Effector CD8-positive, alpha-beta T cell (primary cell): ENCODE results near the gene AFF1.
"Not testable (repeated sequence)": the region's sequence is repeated elsewhere in the genome, so short reads cannot be mapped to it uniquely, and the experiment has no call there.

Experiments used
- DNase-seq: peaks from one replicate; lab custom pipeline; 2025; lab: John Stamatoyannopoulos, UW

The AFF1 gene

DNA sequence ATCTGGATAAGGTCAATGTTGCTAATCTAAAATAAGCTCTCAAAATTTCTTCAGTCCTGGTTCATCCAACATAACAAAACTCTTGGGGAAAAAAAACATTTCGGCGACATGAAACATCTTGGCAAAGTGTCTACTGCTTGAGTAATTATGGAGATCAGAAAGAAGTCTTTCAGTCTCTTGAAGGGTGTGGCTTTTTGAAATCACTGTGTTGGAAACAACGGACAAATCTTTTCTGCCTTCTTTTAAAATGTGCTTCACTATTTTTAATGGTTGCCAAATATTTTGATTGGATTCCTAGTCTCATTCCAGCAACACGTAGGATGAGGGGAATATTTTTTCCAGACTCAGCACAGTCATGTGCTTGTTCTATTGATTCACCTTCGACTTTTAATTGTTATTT is 147.0 kb downstream of the AFF1 start:
- no peak for DNase-seq

DNA sequence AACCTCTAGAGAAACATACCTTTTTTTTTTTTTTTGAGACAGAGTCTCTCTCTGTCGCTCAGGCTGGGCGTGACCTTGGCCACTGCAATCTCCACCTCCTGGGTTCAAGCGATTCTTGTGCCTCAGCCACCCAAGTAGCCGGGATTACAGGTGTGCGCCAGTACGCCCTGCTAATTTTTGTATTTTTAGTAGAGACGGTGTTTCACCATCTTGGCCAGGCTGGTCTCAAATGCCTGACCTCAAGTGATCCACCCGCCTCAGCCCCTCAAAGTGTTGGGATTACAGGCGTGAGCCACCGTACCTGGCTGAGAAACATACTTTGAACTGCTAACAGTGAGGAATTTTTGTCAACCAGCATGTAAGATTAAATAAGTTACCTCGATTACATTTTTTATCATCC is 150.9 kb downstream of the AFF1 start:
- not testable (repeated sequence) for DNase-seq

DNA sequence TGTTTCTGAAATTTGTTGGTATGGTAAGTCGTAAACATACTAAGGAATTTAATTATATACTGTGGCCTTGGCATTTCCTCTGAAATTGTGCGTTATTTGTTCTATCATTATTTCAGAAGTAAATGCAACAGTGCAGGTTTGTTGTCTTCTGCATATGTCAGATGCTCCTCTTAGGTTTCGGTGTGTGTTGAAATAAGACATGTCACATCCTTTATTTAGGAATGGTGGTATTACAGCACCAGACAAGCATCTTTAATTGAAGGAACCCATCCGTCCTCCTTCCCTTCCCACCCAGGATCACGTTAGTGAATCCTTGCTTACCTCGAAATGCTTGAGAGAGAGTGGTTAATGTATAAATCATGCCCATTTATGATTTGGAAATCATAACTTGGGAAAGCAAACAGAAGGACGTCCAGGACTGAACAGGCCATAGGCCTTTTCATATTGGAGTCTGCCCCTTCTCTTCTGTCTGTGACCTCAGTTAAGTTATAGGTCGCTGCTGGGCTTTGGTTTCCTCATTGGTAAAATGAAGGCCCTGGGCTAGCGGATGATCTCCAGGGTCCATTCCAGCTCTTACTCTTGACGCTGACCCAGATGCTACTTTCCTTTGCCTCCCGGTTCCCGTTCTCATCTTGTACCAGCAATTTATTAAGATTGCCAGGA is 151.5 kb downstream of the AFF1 start:
- no peak for DNase-seq

DNA sequence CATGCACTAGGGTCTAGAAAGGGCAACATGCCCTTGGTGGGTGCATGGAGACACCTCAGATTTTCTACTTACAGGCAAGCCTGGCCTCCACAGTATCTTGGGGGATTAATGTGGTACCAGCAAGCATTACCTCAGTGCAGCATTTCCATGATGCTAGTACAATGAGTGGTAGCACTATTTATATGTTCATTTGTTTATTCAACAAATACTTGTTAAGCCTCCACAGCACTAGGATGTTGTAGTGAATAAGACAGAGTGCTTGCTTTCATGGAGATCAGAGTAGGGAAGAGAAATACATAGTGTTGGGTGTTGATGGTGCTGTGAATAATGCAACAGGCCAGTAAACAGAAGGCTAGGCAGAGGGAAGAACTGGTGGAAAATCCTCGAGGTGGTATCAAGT is 152.2 kb downstream of the AFF1 start:
- no peak for DNase-seq

DNA sequence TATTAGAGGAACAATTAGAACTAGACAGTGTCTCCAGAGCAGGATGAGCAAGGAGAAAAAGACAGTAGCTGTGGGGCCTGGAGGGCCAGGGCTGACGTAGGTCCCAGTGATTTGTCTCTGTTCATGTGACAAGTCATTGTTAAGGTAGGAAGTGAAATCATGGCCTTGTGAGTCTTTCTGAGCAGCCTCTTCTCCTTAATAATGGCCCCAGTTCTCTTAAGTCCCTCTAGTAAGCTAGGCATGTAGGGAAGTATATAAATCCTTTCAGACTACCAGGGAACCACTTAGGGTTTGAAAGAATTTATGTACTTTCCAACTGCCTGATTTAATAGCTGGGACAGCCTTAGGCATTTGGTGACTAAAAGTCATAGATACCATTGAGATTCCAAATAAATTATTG is 152.6 kb downstream of the AFF1 start:
- no peak for DNase-seq

DNA sequence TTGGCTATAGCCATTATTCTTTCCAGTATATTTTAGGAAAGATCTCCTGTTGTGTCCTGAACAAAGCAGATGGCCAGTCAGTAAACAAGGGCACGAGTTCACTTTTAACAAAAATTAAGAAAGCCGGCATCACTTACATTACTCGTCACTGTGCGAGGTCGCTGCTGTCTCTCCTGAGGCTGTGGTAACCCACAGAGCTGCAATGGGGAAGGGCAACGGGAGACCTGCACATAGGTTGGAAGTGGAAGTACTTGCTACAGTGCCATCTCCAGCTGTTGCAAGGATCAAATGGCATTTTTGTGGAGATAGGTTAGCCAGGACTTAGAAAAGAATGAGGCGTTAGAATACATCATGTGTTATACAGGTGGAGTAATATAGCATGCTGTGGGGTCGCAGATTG is 153.4 kb downstream of the AFF1 start:
- DNase-seq, result no peak

DNA sequence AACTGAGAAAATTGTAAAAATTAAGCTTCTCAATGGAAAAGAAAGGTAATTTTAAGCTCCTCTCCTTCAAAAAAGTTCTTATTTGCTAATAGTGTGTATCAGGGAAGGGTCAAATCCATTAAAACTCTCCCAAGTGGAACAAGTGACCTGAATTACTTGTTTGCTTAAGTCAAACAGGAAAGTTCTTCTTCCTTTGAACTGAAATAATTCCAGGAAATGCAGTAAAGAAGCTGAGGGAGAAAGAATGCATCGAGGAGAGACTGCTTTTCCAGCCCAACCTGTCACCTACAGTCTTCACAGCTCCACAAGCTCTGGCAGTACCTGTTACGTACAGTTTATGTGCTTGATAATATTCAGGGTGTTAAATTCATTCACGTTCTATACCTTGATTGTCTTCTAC is 154.6 kb downstream of the AFF1 start:
- DNase-seq, result no peak

DNA sequence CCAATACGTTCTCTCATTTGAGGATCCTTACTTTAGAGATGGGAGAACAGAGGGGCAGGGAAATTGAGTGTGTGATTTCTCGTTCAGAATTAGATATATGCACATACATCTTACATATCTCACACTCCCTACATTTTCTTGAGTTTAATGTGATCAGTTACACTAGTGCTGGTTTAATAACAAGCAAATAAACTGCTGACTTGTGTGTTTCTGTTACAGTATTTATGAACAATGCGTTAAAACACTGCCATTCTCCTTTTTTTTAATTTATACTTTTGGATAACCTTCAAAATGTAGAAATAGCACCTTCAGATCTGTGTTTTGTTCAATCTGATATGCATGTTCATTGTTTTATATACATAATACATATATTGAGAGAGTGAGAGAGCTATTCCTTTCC is 155.5 kb downstream of the AFF1 start:
- DNase-seq, result no peak

DNA sequence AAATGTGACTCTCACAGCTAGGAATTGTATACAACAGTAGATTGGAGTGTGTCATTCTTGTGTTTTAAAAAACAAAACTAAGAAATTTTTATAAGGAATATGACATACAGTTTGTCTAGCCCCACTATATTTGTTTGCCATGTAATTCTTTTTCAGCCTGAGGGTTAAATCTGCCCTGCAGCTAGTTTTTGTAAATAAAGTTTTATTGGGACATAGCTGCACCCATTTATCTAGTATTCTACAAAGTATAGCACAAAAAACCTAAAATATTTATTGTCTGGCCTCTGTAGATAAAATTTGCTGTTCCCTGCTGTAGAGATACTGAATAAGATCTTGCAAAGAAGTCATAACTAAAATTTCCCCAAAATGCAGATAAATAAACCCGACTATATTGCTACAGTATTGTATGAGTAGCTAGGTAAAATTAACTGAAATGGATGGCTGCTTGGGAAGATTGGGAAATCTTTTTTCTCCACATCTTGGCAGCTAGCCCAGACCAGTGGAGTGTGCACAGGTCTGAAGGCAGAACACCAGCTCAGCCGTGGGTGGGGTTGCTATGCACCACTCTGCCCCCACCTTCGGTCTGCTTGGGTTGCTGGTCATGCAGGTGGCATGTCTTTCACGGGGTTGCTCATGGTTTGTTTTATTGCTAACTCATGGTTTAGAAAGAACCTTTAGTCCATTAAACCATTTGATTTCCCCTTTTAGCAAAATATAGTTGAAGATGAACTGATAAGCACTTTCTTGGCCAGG is 157.8 kb downstream of the AFF1 start:
- no peak for DNase-seq

DNA sequence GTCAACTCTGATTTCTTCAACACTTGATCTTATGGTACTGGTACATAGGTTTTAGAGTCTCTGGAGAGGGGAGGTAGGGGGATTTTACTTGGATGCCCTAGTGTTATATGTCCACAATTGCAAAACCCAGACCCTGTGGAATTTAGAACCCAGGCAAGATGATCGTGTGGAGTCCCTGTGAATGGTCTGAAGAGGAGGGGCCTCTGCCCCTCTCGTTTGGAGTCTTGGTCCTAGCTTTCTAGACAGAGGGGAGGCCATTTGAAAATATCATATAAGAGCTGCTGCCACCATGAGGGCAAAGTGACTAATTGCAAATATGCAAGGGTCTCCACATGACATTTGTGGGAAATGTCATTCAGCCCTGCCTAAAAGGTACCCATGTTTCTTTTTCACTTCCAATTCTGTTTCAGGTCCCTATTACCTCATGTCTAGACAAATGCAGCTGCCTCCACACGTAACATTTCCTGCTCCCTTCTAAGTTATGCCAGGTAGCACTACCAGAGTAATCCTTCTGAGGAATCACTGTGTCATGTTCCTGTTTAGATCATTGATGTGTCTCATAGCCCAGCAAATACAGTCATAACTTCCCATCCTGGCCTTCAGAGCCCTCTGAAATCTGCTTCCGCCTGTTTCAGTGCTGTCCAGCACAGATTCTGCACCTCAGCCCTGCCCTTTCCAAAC is 158.8 kb downstream of the AFF1 start:
- DNase-seq, result peak; percentile 10

DNA sequence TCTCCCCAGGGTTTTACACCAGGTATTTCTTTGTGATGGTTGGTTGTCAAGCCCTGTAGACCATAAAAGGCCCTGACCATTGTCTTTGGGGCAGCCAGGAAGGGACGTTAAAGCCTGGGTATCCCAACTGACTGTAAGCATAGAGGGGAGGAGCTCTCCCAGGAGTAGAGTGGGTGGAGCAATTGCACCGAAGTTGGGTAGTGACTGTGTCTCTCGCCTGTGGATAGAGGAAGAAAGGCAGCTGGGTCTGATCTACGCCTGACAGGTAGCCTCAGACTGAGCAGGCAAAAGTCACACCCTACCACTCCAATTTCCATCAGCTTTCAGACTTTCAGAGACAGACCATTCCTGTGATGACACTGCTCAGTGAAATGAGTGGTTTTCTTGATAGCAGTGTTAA is 162.3 kb downstream of the AFF1 start:
- no peak for DNase-seq

DNA sequence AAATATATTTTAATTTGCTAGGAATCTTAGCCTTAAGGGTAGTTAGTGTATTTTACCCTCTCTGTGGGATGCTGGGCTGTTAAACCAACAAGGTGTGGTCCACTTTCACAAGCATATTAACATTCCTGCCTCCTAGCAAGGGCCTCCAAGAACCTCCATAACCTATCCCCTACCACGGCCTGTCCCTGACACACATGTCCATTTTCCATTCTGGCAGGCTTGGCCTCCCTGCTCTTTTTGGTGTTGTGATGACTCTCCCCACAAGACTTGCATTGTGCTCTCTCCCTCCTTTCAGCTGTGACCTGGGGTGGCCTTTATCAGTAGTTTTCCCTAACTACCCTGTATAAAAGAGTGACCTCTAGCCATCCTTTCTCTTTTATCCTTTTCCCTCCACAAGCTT is 165.4 kb downstream of the AFF1 start:
- no peak for DNase-seq

DNA sequence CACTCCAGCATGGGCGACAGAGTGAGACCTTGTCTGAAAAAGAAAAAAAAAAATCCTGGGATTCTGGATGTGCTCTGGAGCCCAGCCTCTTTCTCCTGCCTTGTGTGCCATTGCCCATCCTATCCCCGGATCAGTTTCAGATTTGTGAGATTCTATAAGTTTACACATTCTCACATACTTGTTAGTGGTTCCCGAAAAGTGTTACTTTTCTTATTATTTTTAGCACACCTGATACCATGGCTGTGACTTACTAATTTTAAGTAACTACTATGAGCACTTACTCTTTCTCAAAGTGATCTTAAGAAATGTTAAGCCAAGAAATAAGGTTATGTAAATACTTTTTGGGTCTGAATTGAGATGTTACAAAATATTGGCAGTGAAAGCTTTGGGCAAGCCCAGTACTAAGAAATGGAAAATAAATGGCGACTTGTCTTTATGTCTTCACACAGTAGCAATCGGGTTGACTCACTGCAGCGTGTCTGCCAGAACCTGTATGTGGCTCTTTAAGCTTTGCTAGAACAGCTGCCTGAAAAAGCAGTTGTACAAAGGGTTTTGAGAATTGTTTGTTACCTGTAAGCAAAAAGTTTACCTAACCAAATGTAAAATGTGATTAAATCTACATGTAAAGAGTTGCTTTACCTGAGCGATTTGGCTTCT is 166.9 kb downstream of the AFF1 start:
- DNase-seq, result no peak

DNA sequence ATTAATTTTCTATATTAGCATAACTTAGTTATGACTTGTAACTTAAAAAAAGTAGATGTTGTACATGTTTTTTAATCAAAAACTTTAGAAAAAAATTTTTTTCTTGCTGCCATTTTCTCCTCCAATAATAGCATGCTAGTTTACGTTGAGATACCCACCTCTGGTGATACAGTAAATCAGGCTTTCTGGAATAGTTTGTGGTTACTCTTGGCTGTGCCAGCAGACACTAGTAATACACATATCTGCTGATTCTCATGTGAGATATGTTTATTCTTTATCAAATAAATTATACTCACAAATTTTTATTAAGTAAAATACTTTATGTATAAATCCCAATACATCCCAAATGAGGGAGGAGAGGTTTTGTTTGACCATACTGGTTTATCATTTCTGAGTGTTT is 168.3 kb downstream of the AFF1 start:
- DNase-seq, result no peak

DNA sequence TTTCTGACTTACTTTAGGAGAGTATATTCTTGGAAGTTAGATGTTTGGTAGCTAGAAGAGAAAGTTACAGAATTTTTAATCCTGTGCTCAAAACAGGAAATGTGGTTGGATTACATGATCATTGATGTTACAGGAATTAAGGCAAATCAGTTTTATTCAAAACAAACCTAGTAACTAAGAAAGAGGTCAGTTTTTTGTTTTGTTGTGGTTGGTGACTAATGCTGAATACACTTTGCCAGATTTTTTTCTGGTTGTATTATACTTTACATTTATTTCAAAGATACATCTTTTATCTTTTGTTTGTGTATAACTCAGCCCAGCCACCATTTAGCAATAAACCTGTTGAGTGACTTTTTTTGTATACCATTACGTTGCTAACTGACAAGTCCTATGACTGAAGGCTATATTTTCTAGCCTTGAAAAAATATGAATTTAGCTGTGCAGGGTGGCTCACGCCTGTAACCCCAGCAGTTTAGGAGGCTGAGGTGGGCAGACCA is 168.9 kb downstream of the AFF1 start:
- no peak for DNase-seq

DNA sequence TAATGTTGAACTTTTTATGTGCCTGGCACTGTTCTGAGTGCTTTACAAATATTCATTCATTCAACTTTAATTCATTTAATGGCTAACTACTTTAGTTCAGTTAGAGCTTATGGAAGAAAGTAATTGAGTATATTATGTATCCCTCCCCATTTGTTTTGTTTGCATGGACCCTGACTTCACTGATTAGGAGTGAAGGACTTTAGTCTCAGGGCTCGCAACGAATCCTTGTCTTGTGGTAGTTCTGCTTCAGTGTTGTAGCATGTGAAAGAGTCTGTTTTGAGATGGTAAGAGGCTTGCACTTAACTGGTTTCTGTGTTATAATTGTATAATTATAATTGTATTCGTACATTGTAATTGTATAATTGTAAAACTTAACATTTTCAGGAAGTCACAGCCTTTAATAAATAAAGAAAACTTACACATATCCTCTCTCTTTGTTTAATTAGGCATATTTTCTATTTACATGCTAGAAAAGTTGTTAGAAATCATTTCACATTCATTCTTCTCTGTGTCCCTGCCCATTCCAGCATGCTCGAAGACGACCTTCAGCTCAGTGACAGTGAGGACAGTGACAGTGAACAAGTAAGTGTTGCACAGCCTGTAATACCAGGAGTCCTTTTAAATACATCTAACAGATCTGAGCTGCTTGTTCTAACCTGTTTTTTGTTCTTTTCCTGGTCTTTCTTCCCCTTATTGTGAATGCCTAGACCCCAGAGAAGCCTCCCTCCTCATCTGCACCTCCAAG is 170.5 kb downstream of the AFF1 start:
- DNase-seq, result no peak

DNA sequence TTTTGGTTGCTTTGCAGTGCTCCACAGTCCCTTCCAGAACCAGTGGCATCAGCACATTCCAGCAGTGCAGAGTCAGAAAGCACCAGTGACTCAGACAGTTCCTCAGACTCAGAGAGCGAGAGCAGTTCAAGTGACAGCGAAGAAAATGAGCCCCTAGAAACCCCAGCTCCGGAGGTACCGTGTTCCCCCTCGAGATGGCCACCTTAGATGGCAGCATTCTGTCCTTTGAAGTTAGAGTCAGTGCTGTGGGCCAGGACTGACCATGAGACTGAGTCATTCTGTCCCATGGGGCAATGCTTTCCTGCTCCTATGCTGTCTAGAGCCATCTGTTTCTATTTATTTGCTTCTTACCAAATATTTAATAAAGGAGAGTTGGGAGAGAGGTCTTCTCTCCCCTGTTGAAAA is 173.3 kb downstream of the AFF1 start:
- DNase-seq, result no peak

DNA sequence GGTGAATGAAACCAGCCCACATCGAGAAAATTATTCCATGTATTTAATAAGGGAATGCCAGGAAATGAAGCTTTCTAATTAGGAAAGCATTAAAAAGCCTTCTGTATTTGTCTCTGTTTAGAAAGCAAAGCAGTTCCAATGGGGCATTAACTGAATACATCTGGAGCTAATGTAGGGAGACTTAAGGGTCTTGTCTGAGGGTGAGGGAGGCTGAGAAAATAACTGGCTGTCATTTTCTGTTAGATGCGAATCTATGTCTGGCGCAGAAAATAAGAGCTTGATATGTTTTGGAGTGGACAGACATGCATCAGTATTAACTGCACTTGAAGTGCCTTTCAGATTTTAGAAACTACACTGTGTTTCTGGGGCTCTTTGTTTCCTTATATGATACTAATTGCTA is 174.3 kb downstream of the AFF1 start:
- DNase-seq, result no peak

DNA sequence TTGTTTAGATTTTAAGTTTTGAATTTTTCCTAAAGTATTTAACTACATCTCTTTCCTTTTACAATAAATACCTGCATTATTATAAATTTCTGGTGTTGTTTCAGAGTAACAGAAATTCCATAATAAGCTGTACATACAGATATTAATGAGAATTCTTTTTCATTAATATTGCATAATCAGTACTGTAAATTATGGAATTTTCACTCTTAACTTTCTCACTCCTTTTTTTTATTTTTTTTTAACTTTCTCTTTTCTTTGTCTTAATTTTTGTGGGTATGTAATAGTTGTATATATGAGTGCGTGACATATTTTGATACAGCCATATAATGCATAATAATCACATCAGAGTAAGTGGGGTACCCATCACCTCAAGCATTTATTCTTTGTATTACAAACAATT is 175.1 kb downstream of the AFF1 start:
- no peak for DNase-seq

DNA sequence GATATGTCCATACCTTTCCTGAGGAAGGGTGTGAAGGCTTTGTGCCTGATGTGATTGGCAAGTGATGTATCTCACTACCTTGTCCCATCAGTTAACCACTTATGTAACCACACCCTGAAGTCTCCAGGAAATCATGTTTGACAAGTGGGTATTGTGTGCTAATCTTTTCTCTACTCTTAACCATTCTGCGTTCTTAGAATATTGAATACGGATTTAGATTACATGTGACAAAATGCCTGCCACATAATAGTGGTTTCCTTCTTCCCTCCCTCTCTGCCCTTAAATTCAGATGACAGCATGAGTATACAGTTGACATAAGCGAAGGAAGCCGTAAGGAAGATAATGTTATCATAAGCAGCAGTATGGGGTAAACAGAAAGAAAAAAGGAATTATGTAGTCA is 177.3 kb downstream of the AFF1 start:
- no peak for DNase-seq

DNA sequence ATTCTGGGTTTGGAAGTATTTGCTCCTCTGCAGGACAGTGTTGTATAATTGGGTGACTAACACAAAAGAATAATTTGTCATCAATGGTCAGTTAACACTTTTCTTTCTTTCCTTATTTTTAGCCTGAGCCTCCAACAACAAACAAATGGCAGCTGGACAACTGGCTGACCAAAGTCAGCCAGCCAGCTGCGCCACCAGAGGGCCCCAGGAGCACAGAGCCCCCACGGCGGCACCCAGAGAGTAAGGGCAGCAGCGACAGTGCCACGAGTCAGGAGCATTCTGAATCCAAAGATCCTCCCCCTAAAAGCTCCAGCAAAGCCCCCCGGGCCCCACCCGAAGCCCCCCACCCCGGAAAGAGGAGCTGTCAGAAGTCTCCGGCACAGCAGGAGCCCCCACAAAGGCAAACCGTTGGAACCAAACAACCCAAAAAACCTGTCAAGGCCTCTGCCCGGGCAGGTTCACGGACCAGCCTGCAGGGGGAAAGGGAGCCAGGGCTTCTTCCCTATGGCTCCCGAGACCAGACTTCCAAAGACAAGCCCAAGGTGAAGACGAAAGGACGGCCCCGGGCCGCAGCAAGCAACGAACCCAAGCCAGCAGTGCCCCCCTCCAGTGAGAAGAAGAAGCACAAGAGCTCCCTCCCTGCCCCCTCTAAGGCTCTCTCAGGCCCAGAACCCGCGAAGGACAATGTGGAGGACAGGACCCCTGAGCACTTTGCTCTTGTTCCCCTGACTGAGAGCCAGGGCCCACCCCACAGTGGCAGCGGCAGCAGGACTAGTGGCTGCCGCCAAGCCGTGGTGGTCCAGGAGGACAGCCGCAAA is 179.6 kb downstream of the AFF1 start:
- no peak for DNase-seq
